Measurements from ENCODE around the gene PYDC1.
"Not testable (repeated sequence)": the region's sequence is repeated elsewhere in the genome, so short reads cannot be mapped to it uniquely, and the experiment has no call there.

Gene PYDC1

DNA sequence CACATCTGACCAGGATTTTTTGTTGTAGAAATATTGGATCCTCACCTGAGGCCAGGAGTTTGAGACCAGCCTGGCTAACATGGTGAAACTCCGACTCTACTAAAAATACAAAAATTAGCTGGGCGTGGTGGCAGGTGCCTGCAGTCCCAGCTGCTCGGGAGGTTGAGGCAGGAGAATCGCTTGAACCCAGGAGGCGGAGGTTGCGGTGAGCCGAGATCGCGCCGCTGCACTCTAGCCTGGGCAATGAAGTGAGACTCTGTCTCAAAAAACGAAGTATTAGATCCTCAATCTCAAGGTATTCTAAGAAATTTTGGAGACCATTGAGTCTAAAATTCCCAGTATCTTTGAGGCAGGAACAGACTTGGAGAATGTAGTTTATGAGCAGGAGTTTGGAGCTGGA, 21.1 kb downstream of the PYDC1 start:
- not testable (repeated sequence) for DNase-seq (ENCODE audit: low read depth)

- no peak for DNase-seq (ENCODE audit: low read depth)
These were observed 22.0 kb downstream of the PYDC1 start for GRCh38 chr16:31194898-31195297.

DNA sequence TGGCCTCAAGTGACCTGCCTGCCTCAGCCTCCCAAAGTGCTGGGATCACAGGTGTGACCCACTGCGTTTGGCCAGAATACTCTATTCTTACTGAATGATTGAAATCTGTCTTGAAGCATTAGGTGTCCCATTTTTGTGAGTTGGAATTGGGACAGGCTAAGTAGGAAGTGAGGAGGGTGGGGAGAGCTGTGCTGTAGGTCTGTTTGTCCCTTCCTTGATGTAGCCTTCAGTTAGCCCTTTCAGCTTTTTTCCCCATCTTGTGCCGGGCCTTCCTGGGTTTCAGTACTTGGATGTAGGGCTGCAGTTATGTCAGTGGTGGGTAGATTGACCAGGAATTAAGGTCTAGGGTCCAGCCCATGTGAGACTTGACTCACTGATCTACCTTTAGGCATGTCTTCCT, 23.1 kb downstream of the PYDC1 start:
- DNase-seq (ENCODE audit: low read depth), result no peak

DNA sequence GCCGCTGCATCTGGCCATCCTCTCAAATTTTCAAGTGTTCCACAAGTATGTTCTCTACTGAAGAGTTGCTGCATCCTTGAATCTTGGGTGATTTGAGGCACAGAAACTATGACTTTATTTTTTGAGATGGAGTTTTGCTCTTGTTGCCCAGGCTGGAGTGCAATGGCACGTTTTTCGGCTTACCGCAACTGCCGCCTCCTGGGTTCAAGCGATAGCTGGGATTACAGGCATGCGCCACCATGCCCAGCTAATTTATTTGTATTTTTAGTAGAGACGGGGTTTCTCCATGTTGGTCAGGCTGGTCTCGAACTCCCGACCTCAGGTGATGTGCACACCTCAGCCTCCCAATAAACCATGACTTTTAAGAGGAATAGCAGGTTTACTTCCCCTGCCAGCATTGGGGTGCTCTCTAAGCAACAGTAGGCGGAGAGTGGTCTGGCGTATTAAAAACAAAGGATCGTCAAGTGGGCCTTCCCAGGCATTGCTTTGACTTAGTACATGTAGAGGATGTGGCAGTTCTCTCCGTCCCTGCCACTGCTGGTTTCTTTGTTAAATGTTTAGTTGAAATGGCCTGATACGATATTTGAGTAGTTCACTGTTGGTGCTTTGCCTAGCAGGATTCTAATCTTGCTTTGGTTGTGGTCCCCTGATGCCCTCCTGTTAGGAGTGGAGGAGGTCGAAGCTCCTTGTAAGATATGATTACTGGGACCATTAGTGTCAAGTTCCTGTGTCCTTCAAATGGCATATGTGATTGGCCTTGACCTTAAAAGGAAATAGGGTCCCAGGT, 23.9 kb downstream of the PYDC1 start:
- no peak for DNase-seq (ENCODE audit: low read depth)

GRCh38 chr16:31191697-31192428, 25.1 kb downstream of the PYDC1 start:
- DNase-seq (ENCODE audit: low read depth), result no peak

DNA sequence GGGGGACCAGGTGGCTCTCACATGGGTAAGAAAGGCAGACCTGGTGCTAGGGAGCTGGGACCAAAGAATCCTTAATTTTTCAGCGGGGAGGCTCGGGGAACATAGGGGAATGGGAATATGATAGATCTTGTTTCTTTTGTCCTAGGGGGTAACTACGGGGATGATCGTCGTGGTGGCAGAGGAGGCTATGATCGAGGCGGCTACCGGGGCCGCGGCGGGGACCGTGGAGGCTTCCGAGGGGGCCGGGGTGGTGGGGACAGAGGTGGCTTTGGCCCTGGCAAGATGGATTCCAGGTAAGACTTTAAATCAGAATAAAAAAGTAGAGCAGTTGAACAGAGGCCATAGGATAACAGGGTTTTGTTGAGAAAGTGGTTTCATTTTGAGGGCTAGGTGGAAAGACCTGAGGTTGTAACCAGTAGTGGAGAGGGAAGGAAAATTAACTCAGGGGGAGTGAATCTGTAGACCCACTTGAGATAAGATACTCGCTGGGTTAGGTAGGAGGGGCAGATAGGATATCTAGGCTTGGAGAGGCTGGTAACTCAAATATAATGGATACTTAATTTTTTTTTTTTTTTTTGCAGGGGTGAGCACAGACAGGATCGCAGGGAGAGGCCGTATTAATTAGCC, 26.0 kb downstream of the PYDC1 start:
- no peak for DNase-seq (ENCODE audit: low read depth)

GRCh38 chr16:31190061-31190460, 26.9 kb downstream of the PYDC1 start:
- DNase-seq (ENCODE audit: low read depth), result no peak

- no peak for DNase-seq (ENCODE audit: low read depth)
These were observed 27.5 kb downstream of the PYDC1 start for GRCh38 chr16:31189412-31189778.

DNA sequence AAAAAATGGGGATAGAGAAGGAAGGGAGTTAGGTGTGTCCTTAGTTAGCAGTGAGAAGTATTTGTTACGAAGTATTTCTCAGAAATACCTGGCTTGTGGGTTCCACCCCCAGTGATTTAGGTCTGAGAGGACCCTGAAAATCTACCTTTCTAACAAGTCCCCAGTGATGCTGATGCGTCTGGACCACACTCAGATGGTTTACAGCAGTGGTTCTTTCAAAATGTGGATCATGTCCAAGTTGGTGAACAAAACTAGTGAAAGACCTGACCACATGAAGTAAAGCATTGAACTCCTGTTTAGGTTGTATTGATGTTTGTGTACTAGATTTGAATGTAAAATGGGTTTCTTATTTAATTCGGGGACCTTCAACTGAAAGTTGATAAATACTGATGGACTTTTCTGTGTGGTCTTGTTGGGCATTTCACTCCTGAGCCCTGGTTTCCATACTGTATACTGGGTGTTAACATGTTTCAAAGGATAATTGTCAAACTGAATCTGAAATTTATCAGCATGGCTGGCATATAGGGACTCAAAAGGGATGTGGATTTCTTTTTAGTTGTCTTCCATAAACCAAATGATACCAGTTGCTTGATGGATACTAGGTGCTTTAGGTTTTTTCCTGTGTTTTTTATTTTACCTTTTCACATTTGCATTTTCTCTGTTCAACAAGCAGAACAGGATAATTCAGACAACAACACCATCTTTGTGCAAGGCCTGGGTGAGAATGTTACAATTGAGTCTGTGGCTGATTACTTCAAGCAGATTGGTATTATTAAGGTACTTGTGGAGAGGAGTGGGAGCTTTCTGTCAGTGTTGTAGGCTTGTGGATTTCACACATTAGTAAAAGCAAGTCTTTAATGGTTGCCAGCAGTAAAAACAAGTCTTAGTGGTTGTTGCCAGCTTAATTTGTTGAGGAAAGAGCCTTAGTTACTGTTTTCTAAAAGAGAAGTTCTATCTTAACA, 28.2 kb downstream of the PYDC1 start:
- DNase-seq (ENCODE audit: low read depth), result no peak

- no peak for DNase-seq (ENCODE audit: low read depth)
These were observed 29.1 kb downstream of the PYDC1 start for GRCh38 chr16:31187808-31188189.

DNA sequence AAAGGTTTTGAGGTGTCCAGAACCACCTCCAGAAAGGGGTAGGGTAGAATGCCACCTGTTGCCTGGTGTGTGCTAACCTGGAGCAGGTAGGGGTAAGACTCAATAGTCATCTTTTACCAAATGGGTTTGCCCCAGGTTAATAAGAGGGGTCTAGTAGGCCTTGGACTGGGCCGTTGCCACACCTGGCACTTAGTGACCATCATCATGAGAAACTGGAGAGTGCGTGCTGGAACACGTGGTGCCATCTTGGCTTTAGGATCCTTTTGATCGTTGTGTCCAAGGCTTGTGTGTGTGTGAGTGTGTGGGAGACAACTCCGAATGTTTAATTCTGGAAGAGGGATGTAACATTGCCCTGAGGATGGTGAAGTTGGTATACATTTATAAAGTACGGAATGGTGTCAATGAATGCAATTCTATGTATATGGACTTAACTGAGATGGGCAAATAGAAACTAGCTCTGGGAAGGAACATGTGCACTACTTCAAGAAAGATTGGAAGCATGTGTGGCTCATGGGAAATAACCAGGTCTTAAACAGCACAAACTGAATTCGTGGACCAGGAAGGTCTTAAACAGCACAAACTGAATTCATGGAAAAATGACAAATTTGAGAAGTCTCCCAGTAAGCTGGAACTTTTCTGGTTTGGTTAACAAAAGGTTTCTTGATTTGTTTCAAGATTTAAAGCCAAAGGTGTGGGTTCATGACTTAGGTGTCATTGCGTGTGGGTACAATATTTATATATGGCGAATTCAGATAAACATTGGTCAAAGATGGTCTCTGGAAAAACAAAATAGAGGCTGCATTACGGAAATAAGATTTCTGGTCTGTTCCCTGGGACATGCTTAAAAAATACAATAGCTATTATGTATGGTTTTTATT, 29.8 kb downstream of the PYDC1 start:
- DNase-seq (ENCODE audit: low read depth), result no peak

GRCh38 chr16:31186176-31186575, 30.8 kb downstream of the PYDC1 start:
- no peak for DNase-seq (ENCODE audit: low read depth)

- no peak for DNase-seq (ENCODE audit: low read depth)
These were observed 31.6 kb downstream of the PYDC1 start for GRCh38 chr16:31185339-31185738.

- no peak for DNase-seq (ENCODE audit: low read depth)
These were observed 32.0 kb downstream of the PYDC1 start for GRCh38 chr16:31184888-31185287.

DNA sequence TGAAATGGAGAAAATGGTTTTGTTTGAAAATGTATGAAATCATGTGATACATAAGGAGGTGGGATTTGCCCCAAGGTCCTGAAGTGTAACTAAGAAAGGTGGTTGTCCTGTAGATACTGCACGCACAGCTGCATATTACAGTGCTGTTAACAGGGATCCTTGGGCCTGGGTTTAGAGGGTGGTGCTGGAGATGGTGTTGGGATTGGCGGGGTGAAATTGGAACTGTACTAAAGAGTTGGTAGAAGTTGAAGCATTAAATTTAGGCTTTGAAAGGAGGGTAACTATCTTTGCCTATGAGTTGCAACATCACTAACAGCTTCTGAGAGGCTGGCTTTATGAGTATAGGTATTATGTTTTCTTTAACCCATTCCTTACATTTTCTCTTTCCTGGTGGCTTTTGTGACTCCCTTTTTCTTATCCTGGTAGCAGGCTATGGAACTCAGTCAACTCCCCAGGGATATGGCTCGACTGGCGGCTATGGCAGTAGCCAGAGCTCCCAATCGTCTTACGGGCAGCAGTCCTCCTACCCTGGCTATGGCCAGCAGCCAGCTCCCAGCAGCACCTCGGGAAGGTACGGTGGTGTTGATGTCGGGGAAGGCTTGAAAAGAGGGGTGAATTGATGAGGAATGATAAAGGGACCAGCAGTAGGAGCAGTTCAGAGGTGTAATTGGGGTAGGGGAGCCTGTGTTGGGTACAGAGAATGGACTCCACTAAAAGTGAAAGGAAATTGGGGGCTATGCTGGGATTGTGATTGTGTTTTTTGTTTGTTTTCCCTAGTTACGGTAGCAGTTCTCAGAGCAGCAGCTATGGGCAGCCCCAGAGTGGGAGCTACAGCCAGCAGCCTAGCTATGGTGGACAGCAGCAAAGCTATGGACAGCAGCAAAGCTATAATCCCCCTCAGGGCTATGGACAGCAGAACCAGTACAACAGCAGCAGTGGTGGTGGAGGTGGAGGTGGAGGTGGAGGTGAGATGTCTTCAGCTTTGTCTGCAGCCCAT, 33.2 kb downstream of the PYDC1 start:
- DNase-seq (ENCODE audit: low read depth), result no peak

- no peak for DNase-seq (ENCODE audit: low read depth)
These were observed 34.5 kb downstream of the PYDC1 start for GRCh38 chr16:31182391-31182790.

- DNase-seq (ENCODE audit: low read depth), result no peak
These were observed 35.7 kb downstream of the PYDC1 start for GRCh38 chr16:31181102-31181830.

- DNase-seq (ENCODE audit: low read depth), result peak; percentile 82
These were observed 37.0 kb downstream of the PYDC1 start, which contains the start of gene FUS for GRCh38 chr16:31179747-31180459. Gene FUS, plus strand, starts transcription at chr16:31180139. Its CDS starts 76 bp downstream, at chr16:31180215.

Data from stimulated activated CD8-positive, alpha-beta memory T cell treated with anti-CD3 and anti-CD28 coated beads, Interleukin-12 subunit alpha, Interleukin-12 subunit beta, amount 100 ng/mL, for 4 hours (primary cell).